Liver (tissue), 9 donors: ENCODE data around the gene CORO1A. TPM values are rescaled to one million over a fixed set of nuclear protein-coding genes. Genes with fewer than 3 reads are reported as not detected.

Source experiments
- DNase-seq: peaks from one replicate; pipeline ENCODE4 v3.0.0-alpha.2; 2017; ENCODE audit warnings: low spot score
- H3K27ac ChIP-seq, 2 donors: one replicate each; pipeline ENCODE4 v1.7.0; 2013; ENCODE audit warnings: inconsistent platforms in 2 of 2, low read length in 2 of 2, control low read depth in 1 of 2, low read depth in 1 of 2, mild to moderate bottlenecking in 1 of 2
- H3K27me3 ChIP-seq, 4 donors: one replicate each; pipeline versions ENCODE4 v1.6.1 to v1.7.0; 2013; ENCODE audit warnings: low read length in 3 of 4, inconsistent platforms in 1 of 4, mild to moderate bottlenecking in 1 of 4, moderate library complexity in 1 of 4; ENCODE audit not compliant: control insufficient read depth in 4 of 4, insufficient read depth in 4 of 4
- H3K36me3 ChIP-seq, 4 donors: one replicate each; pipeline versions ENCODE4 v1.6.1 to v1.7.0; 2013; ENCODE audit warnings: low read length in 3 of 4, mild to moderate bottlenecking in 3 of 4, low read depth in 1 of 4, moderate library complexity in 1 of 4; ENCODE audit not compliant: control insufficient read depth in 4 of 4, insufficient read depth in 3 of 4
- H3K4me1 ChIP-seq, 4 donors: one replicate each; pipeline versions ENCODE4 v1.6.1 to v1.7.0; 2013; ENCODE audit warnings: low read length in 3 of 4, mild to moderate bottlenecking in 3 of 4, moderate library complexity in 1 of 4; ENCODE audit not compliant: control insufficient read depth in 4 of 4, insufficient read depth in 4 of 4
- H3K4me3 ChIP-seq, 3 donors: one replicate each; pipeline versions ENCODE4 v1.6.1 to v1.7.0; 2013; ENCODE audit warnings: low read length in 3 of 3, control low read depth in 1 of 3, low read depth in 1 of 3, mild to moderate bottlenecking in 1 of 3
- H3K9ac ChIP-seq, 2 donors: one replicate each; pipeline ENCODE4 v1.7.0; 2013; ENCODE audit warnings: low read length in 2 of 2, mild to moderate bottlenecking in 2 of 2, moderate library complexity in 2 of 2, control low read depth in 1 of 2, low read depth in 1 of 2
- H3K9me3 ChIP-seq, 4 donors: one replicate each; pipeline versions ENCODE4 v1.6.1 to v1.7.0; 2013; ENCODE audit warnings: low read length in 3 of 4; ENCODE audit not compliant: control insufficient read depth in 4 of 4
- ATF3 ChIP-seq: IDR thresholded peaks from 2 replicates; pipeline ENCODE4 v1.6.1; 2016; ENCODE audit warnings: antibody characterized with exemption
- CTCF ChIP-seq: fragments of 150-350 bp; IDR thresholded peaks from 2 replicates; pipeline ENCODE4 v1.5.1; 2017; ENCODE audit warnings: improper control_type of control experiment, low read depth, low read length; ENCODE audit not compliant: missing input control
- EGR1 ChIP-seq, 2 donors: IDR thresholded peaks; 2 replicates each; pipeline ENCODE4 v1.6.1; 2016 to 2018; ENCODE audit warnings: antibody characterized with exemption in 2 of 2, low read depth in 2 of 2
- FOXA1 ChIP-seq: IDR thresholded peaks from 2 replicates; pipeline ENCODE4 v1.6.1; 2016; ENCODE audit warnings: antibody characterized with exemption
- FOXA2 ChIP-seq: IDR thresholded peaks from 2 replicates; pipeline ENCODE4 v1.6.1; 2016; ENCODE audit warnings: antibody characterized with exemption
- GABPA ChIP-seq, 2 donors: IDR thresholded peaks in 1 of 2; conservative IDR thresholded peaks in 1 of 2; 2 replicates each; pipeline ENCODE4 v1.6.1; 2016; ENCODE audit warnings: antibody characterized with exemption in 2 of 2, mild to moderate bottlenecking in 1 of 2, moderate library complexity in 1 of 2
- HNF4A ChIP-seq, 2 donors: conservative IDR thresholded peaks; 2 replicates each; pipeline ENCODE4 v1.6.1; 2016; ENCODE audit warnings: antibody characterized with exemption in 2 of 2, mild to moderate bottlenecking in 2 of 2
- HNF4G ChIP-seq: IDR thresholded peaks from 2 replicates; pipeline ENCODE4 v1.6.1; 2016; ENCODE audit warnings: antibody characterized with exemption
- JUND ChIP-seq, 2 donors: IDR thresholded peaks; 2 replicates each; pipeline ENCODE4 v1.6.1; 2016; ENCODE audit warnings: antibody characterized with exemption in 2 of 2
- MAX ChIP-seq: IDR thresholded peaks from 2 replicates; pipeline ENCODE4 v1.6.1; 2016; ENCODE audit warnings: antibody characterized with exemption
- NR2F2 ChIP-seq: IDR thresholded peaks from 2 replicates; pipeline ENCODE4 v1.6.1; 2016; ENCODE audit warnings: antibody characterized with exemption
- RAD21 ChIP-seq, 2 donors: IDR thresholded peaks; 2 replicates each; pipeline ENCODE4 v1.6.1; 2016; ENCODE audit warnings: antibody characterized with exemption in 2 of 2, mild to moderate bottlenecking in 2 of 2
- REST ChIP-seq: IDR thresholded peaks from 2 replicates; pipeline ENCODE4 v1.6.1; 2016; ENCODE audit warnings: antibody characterized with exemption, mild to moderate bottlenecking
- RXRA ChIP-seq, 2 donors: IDR thresholded peaks; 2 replicates each; pipeline ENCODE4 v1.6.1; 2017 to 2018; ENCODE audit warnings: antibody characterized with exemption in 2 of 2, mild to moderate bottlenecking in 1 of 2
- SP1 ChIP-seq: IDR thresholded peaks from 2 replicates; pipeline ENCODE4 v1.6.1; 2018; ENCODE audit warnings: antibody characterized with exemption, mild to moderate bottlenecking
- TAF1 ChIP-seq: conservative IDR thresholded peaks from 2 replicates; pipeline ENCODE4 v1.6.1; 2016; ENCODE audit warnings: antibody characterized with exemption, mild to moderate bottlenecking
- YY1 ChIP-seq: IDR thresholded peaks from 2 replicates; pipeline ENCODE4 v1.6.1; 2016; ENCODE audit warnings: antibody characterized with exemption, mild to moderate bottlenecking
- ZBTB33 ChIP-seq: IDR thresholded peaks from 2 replicates; pipeline ENCODE4 v1.6.1; 2016; ENCODE audit warnings: antibody characterized with exemption
- WGBS: extraction: QIAGEN DNeasy Blood & Tissue Kit; methylation state at CpG from one replicate; pipeline ENCODE4 v1.1.7; 2013; 5-methylcytosine and 5-hydroxymethylcytosine counted together
- polyA plus RNA-seq, 2 donors: library from polyadenylated mRNA; stranded (reverse) in 1 of 2; unstranded in 1 of 2; fragments of 200-250 nt in 1 of 2; fragments of >200 nt in 1 of 2; fragmentation: Nextera tagmentation in 1 of 2; extraction: Ambion mirVana in 1 of 2; gene quantifications; one replicate each; pipeline versions ENCODE4 v1.2.1 to v1.2.3, GENCODE V29; 2013 to 2015
- total RNA-seq, 2 donors: library from RNA; depleted of rRNA; stranded (reverse); fragments of >200 nt; gene quantifications; one replicate each; pipeline ENCODE4 v1.2.3, GENCODE V29; 2014
- donor health status: healthy.
- donor health status: healthy.
- donor health status: healthy.
- donor health status: healthy.
- donor health status: healthy.

Gene CORO1A
- total RNA-seq, result 10 to 100 TPM; 12.7 to 26.7 TPM
- 10 to 100 TPM in 1 of 2 donors, 1 to 10 TPM in 1; 6.0 to 16.7 TPM for polyA plus RNA-seq

GRCh38 chr16:30183233-30184095 is at the start of gene CORO1A:
Gene CORO1A (plus strand): TSS chr16:30183602. CDS start chr16:30185210, 1,608 bp downstream.
- no peaks in the 10 kb centered on the region for H3K27me3 ChIP-seq
- H3K27ac ChIP-seq, result peak within 1 kb of the TSS; percentile 62 to 67
- peaks cover 0 to 2% (median 0%) of the 10 kb centered on the region in 4 donors for H3K36me3 ChIP-seq
- H3K4me3 ChIP-seq, result peak within 1 kb of the TSS; percentile 41 to 66 (median 64)
- peak within 1 kb of the TSS; percentile 10 to 39 for H3K9ac ChIP-seq
- no peaks in the 10 kb centered on the region for H3K9me3 ChIP-seq
- 4% methylated on average over 81 of the region's 81 CpGs for WGBS
- peaks cover 0 to 18% (median 2%) of the 10 kb centered on the region in 4 donors for H3K4me1 ChIP-seq
- TF ChIP-seq SP1, result no peak
- no peak for TF ChIP-seq GABPA (IDR thresholded peaks at IDR 0.05 in 1 of 2, conservative IDR thresholded peaks at IDR 0.05 in 1 of 2)
- no peak for TF ChIP-seq MAX
- TF ChIP-seq HNF4G, result no peak
- TF ChIP-seq REST, result no peak
- no peak for TF ChIP-seq HNF4A (conservative IDR thresholded peaks at IDR 0.05)
- TF ChIP-seq CTCF, result no peak
- TF ChIP-seq JUND (IDR thresholded peaks at IDR 0.05), result no peak
- TF ChIP-seq YY1, result no peak
- no peak for TF ChIP-seq RAD21 (IDR thresholded peaks at IDR 0.05)
- no peak for TF ChIP-seq FOXA2
- DNase-seq, result peak; percentile 72

- Histone ChIP-seq H3K27ac (no peak overlapping the region), H3K9me3 (no peaks in the 10 kb centered on the region), H3K9ac (no peak overlapping the region), H3K4me3 (no peak overlapping the region), H3K27me3 (no peaks in the 10 kb centered on the region), H3K4me1 (no peaks in the 10 kb centered on the region), H3K36me3 (no peaks in the 10 kb centered on the region)
- no peak for TF ChIP-seq GABPA (IDR thresholded peaks at IDR 0.05 in 1 of 2, conservative IDR thresholded peaks at IDR 0.05 in 1 of 2)
- no peak for TF ChIP-seq SP1
- TF ChIP-seq FOXA2, result no peak
- no peak for TF ChIP-seq RAD21 (IDR thresholded peaks at IDR 0.05)
- TF ChIP-seq JUND (IDR thresholded peaks at IDR 0.05), result no peak
- TF ChIP-seq RXRA (IDR thresholded peaks at IDR 0.05), result no peak
- TF ChIP-seq ATF3, result no peak
- no peak for TF ChIP-seq CTCF
- TF ChIP-seq EGR1 (IDR thresholded peaks at IDR 0.05; ENCODE audit: low read depth in 2 of 2), result no peak
- no peak for TF ChIP-seq HNF4A (conservative IDR thresholded peaks at IDR 0.05)
- no peak for TF ChIP-seq MAX
- no peak for TF ChIP-seq FOXA1
- TF ChIP-seq NR2F2, result no peak
- no peak for TF ChIP-seq HNF4G
- TF ChIP-seq ZBTB33, result no peak
- no peak for TF ChIP-seq TAF1
- 80% methylated on average over 11 of the region's 11 CpGs for WGBS
- no peak for DNase-seq
These were observed 46.3 kb upstream of the CORO1A start for GRCh38 chr16:30136971-30137605.
